C4-2B (cell line): ENCODE data around the gene SNX20.

Source experiments
- CTCF ChIP-seq: fragments of 450-650 bp; conservative IDR thresholded peaks from 2 replicates; pipeline ENCODE4 v1.5.1; 2017; ENCODE audit warnings: mild to moderate bottlenecking
- ZFX ChIP-seq: fragments of 450-650 bp; IDR thresholded peaks from 2 replicates; pipeline ENCODE4 v1.6.1; 2017

DNA sequence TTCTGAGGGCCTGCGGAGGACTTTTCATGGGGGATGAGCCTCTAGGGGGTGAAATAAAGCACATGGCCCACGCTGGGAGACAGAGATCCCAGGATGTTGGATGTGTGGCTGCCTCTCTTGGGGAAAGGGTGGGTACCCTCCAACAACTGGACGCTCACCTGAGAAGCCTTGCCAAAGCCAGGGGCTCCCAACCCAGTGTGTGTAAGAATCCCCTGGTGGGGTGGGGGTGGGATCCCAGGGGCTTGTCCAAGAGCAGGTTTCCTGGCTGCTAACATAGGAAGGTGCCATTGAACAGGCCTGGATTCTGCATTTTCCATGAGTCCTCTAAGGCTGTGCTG is 587 bp downstream of the SNX20 start:
- TF ChIP-seq CTCF (no peak), ZFX (no peak)
